Measurements from ENCODE around the gene RBM20. TPM values are rescaled to one million over a fixed set of nuclear protein-coding genes. Genes with fewer than 3 reads are reported as not detected.
"Not testable (repeated sequence)": the region's sequence is repeated elsewhere in the genome, so short reads cannot be mapped to it uniquely, and the experiment has no call there.

Gene RBM20
- total RNA-seq, 2 experiments from 2014 or later, result 0.38 to 0.72 TPM

DNA sequence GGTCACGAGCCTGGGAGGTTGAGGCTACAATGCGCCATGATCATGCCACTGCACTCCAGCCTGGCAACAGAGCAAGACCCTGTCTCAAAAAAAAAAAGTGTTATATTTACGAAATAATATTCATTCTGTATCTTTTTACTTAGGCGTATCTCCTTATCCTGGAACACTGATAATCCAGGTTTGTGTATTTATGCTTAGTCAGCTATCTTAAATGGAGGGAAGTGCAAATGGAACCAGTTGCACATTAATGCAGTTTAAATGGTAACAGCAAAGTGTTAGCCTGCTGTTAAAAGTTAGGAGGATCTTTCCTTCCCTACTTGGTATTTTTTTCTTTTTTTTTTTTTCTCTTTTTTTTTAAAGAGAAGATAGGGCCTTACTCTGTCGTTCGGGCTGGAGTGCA, 36.0 kb upstream of the RBM20 start:
- Mint-ChIP-seq H3K9me3 (no peaks in the 10 kb centered on the region), H3K27ac (no peak overlapping the region), H3K4me3 (no peak overlapping the region), H3K36me3 (ENCODE audit: low read depth) (peaks cover 14% of the 10 kb centered on the region), H3K27me3 (no peaks in the 10 kb centered on the region), H3K4me1 (ENCODE audit: low read depth) (peaks cover 23% of the 10 kb centered on the region)
- DNase-seq (no peak), ATAC-seq (no peak)
- intact Hi-C loops (cut with micrococcal nuclease), result no loop called here
- TF ChIP-seq, protein P1, sequence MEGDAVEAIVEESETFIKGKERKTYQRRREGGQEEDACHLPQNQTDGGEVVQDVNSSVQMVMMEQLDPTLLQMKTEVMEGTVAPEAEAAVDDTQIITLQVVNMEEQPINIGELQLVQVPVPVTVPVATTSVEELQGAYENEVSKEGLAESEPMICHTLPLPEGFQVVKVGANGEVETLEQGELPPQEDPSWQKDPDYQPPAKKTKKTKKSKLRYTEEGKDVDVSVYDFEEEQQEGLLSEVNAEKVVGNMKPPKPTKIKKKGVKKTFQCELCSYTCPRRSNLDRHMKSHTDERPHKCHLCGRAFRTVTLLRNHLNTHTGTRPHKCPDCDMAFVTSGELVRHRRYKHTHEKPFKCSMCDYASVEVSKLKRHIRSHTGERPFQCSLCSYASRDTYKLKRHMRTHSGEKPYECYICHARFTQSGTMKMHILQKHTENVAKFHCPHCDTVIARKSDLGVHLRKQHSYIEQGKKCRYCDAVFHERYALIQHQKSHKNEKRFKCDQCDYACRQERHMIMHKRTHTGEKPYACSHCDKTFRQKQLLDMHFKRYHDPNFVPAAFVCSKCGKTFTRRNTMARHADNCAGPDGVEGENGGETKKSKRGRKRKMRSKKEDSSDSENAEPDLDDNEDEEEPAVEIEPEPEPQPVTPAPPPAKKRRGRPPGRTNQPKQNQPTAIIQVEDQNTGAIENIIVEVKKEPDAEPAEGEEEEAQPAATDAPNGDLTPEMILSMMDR (IDR thresholded peaks at IDR 0.05), result no peak
- ChIA-PET CTCF (interaction anchor here (0.6 to 2.4 kb wide), 19 partner anchors 9 to 599 kb away, joined by 3 to 13 read pairs (median 5); no protein-coding TSS in a partner anchor), POLR2A (interaction anchor here (1.0 to 1.7 kb wide), 4 partner anchors 9 to 303 kb away, joined by 3 to 7 read pairs (median 4); partner anchors contain the start of gene SMNDC1)

DNA sequence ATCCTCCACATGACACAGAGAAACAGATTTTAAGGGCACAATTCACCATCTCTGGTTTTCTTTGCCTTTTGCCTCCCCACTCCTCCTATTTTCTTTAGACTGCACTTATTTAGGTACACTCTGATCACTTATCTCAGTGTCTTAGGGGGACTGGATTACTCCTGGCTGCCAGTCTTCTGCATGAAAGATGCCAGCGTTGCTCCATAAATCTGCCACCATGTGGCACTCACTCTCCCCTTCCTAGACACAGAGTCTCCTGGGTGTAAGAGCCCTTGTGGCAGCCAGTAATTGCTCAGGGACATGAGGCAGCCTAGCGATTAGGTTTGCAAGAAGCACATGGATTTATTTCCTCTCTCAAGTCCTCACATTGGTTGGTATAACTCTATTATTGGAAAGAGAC, 34.5 kb upstream of the RBM20 start:
- CTCF ChIA-PET, result interaction anchor here (0.7 to 2.4 kb wide), 8 partner anchors 13 to 270 kb away, joined by 3 to 12 read pairs (median 4); no protein-coding TSS in a partner anchor
- H3K36me3 Mint-ChIP-seq (ENCODE audit: low read depth), result peaks cover 6% of the 10 kb centered on the region
- DNase-seq (no peak), ATAC-seq (no peak)
- no peak overlapping the region for H3K27ac Mint-ChIP-seq
- no peak overlapping the region for H3K4me3 Mint-ChIP-seq
- H3K9me3 Mint-ChIP-seq, result no peaks in the 10 kb centered on the region
- H3K4me1 Mint-ChIP-seq (ENCODE audit: low read depth), result peaks cover 38% of the 10 kb centered on the region
- TF ChIP-seq, protein P1 (IDR thresholded peaks at IDR 0.05), result no peak
- intact Hi-C loops (cut with micrococcal nuclease), result loop anchor here (5.0 to 10.0 kb wide), 4 partner anchors 138 to 375 kb away; partner anchors contain the start of gene PDCD4
- no peaks in the 10 kb centered on the region for H3K27me3 Mint-ChIP-seq
- POLR2A ChIA-PET, result interaction anchor here (1.0 to 1.7 kb wide), 2 partner anchors 13 to 34 kb away, joined by 3 read pairs; no protein-coding TSS in a partner anchor

- H3K9me3 Mint-ChIP-seq, result no peaks in the 10 kb centered on the region
- ChIA-PET CTCF (interaction anchor here (0.6 to 6.9 kb wide), 55 partner anchors 8 to 1527 kb away, joined by 3 to 81 read pairs (median 4); partner anchors contain the start of genes ADRA2A, BBIP1 and SMNDC1), POLR2A (interaction anchor here (0.6 to 0.8 kb wide), 2 partner anchors 62 to 73 kb away, joined by 3 to 6 read pairs; no protein-coding TSS in a partner anchor)
- H3K4me3 Mint-ChIP-seq, result no peak overlapping the region
- H3K36me3 Mint-ChIP-seq (ENCODE audit: low read depth), result no peaks in the 10 kb centered on the region
- peak; percentile 50 for ATAC-seq
- H3K4me1 Mint-ChIP-seq (ENCODE audit: low read depth), result peaks cover 46% of the 10 kb centered on the region
- DNase-seq, result peak; percentile 62
- TF ChIP-seq, protein P1 (IDR thresholded peaks at IDR 0.05), result peak; percentile 89
- intact Hi-C loops (cut with micrococcal nuclease), result loop anchor here (5.0 to 10.0 kb wide), 4 partner anchors 137 to 374 kb away; partner anchors contain the start of gene PDCD4
- no peaks in the 10 kb centered on the region for H3K27me3 Mint-ChIP-seq
- H3K27ac Mint-ChIP-seq, result no peak overlapping the region
These were observed 33.8 kb upstream of the RBM20 start for GRCh38 chr10:110610308-110610774.

- not testable (repeated sequence) for DNase-seq; ATAC-seq; H3K36me3 Mint-ChIP-seq (ENCODE audit: low read depth); H3K9me3 Mint-ChIP-seq; H3K27me3 Mint-ChIP-seq; H3K27ac Mint-ChIP-seq; H3K4me3 Mint-ChIP-seq
- H3K4me1 Mint-ChIP-seq (ENCODE audit: low read depth), result peaks cover 50% of the 10 kb centered on the region
- ChIA-PET CTCF (interaction anchor here (0.6 to 6.9 kb wide), 56 partner anchors 8 to 1527 kb away, joined by 3 to 81 read pairs (median 4); partner anchors contain the start of genes ADRA2A, BBIP1 and SMNDC1), POLR2A (interaction anchor here (0.6 to 0.8 kb wide), 2 partner anchors 61 to 73 kb away, joined by 3 to 6 read pairs; no protein-coding TSS in a partner anchor)
- intact Hi-C loops (cut with micrococcal nuclease), result loop anchor here (5.0 to 10.0 kb wide), 4 partner anchors 137 to 374 kb away; partner anchors contain the start of gene PDCD4
These were observed 33.4 kb upstream of the RBM20 start for GRCh38 chr10:110610781-110611180.

DNA sequence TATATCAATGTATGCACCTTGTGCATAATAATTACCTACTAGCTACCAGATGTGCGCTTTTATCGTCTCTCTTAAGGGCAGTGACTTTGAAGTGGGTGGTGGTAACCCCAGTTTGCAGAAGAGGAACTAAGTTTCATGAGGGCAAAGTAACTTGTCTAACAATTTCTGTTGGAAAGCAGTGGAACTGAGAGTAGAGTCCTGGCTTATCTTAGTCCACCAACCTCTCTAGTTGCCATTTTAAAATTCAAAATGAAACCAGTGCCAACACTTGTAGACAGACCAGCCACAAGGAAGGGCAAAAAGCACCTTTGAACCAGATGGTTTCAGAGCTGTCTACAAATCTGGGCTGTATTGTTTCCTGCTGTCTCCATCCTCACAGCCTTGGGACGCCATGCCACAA, 32.0 kb upstream of the RBM20 start:
- no peaks in the 10 kb centered on the region for H3K9me3 Mint-ChIP-seq
- peak overlapping the region; percentile 62 for H3K27ac Mint-ChIP-seq
- intact Hi-C loops (cut with micrococcal nuclease), result loop anchor here (2.0 to 10.0 kb wide), 5 partner anchors 61 to 373 kb away; partner anchors contain the start of gene PDCD4
- no peaks in the 10 kb centered on the region for H3K27me3 Mint-ChIP-seq
- ChIA-PET POLR2A (interaction anchor here (0.8 kb wide), 1 partner anchor 305 kb away, joined by 4 read pairs; no protein-coding TSS in a partner anchor), CTCF (interaction anchor here (1.0 to 6.9 kb wide), 7 partner anchors 9 to 986 kb away, joined by 3 to 81 read pairs (median 6); no protein-coding TSS in a partner anchor)
- H3K36me3 Mint-ChIP-seq (ENCODE audit: low read depth), result no peaks in the 10 kb centered on the region
- no peak overlapping the region for H3K4me3 Mint-ChIP-seq
- TF ChIP-seq, protein P1 (IDR thresholded peaks at IDR 0.05), result no peak
- peaks cover 59% of the 10 kb centered on the region for H3K4me1 Mint-ChIP-seq (ENCODE audit: low read depth)
- peak; percentile 15 for ATAC-seq
- DNase-seq, result no peak
